Measurements from ENCODE around the gene MGRN1. TPM values are rescaled to one million over a fixed set of nuclear protein-coding genes. Genes with fewer than 3 reads are reported as not detected.

MGRN1 gene
- total RNA-seq, 4 donors from 2014 or later: 49.1 to 127 (median 79.5) TPM

- Histone ChIP-seq H3K27ac (no peak overlapping the region), H3K27me3 (no peaks in the 10 kb centered on the region), H3K36me3 (no peaks in the 10 kb centered on the region), H3K4me1 (peaks cover 0 to 12% (median 6%) of the 10 kb centered on the region in 4 donors), H3K4me3 (no peak overlapping the region), H3K9me3 (no peaks in the 10 kb centered on the region)
- in situ Hi-C loops (cut with MboI; ENCODE audit: low pct_ligation_motif_present in 1 of 4, low pct_unique_long_range_greater_than_20kb in 1 of 4, low sequenced_read_pairs in 3 of 4): no loop called here
- no peak for DNase-seq
- intact Hi-C loops (cut with DNase I; ENCODE audit: low total_unique reads): no loop called here
- WGBS, 2 donors (ENCODE audit: low coverage in 1 of 2): 62 to 69% methylated on average over 2 to 19 of the region's 19 CpGs
- TF ChIP-seq POLR2AphosphoS5 (IDR thresholded peaks at IDR 0.05) (no peak), CTCF (IDR thresholded peaks at IDR 0.05) (no peak), POLR2A (IDR thresholded peaks at IDR 0.05) (no peak), EP300 (IDR thresholded peaks at IDR 0.05; ENCODE audit: low read depth) (no peak)
These were observed 16.1 kb downstream of the MGRN1 start for GRCh38 chr16:4640572-4641305.

GRCh38 chr16:4641306-4641687, 16.7 kb downstream of the MGRN1 start:
- no peak for DNase-seq
- in situ Hi-C loops (cut with MboI; ENCODE audit: low pct_ligation_motif_present in 1 of 4, low pct_unique_long_range_greater_than_20kb in 1 of 4, low sequenced_read_pairs in 3 of 4): no loop called here
- Histone ChIP-seq H3K36me3 (no peaks in the 10 kb centered on the region), H3K27me3 (no peaks in the 10 kb centered on the region), H3K4me3 (no peak overlapping the region), H3K9me3 (no peaks in the 10 kb centered on the region), H3K27ac (no peak overlapping the region), H3K4me1 (peaks cover 0 to 12% (median 6%) of the 10 kb centered on the region in 4 donors)
- intact Hi-C loops (cut with DNase I; ENCODE audit: low total_unique reads): no loop called here
- WGBS, 2 donors (ENCODE audit: low coverage in 1 of 2): 85 to 87% methylated on average over 3 to 5 of the region's 5 CpGs
- no peak for TF ChIP-seq POLR2A (IDR thresholded peaks at IDR 0.05)
- TF ChIP-seq EP300 (IDR thresholded peaks at IDR 0.05; ENCODE audit: low read depth): no peak
- no peak for TF ChIP-seq POLR2AphosphoS5 (IDR thresholded peaks at IDR 0.05)
- no peak for TF ChIP-seq CTCF (IDR thresholded peaks at IDR 0.05)

- in situ Hi-C loops (cut with MboI; ENCODE audit: low pct_ligation_motif_present in 1 of 4, low pct_unique_long_range_greater_than_20kb in 1 of 4, low sequenced_read_pairs in 3 of 4) (no loop called here), intact Hi-C loops (cut with DNase I; ENCODE audit: low total_unique reads) (no loop called here)
- H3K4me1 ChIP-seq: peaks cover 0 to 12% (median 6%) of the 10 kb centered on the region in 4 donors
- no peaks in the 10 kb centered on the region for H3K36me3 ChIP-seq
- no peak for TF ChIP-seq POLR2A (IDR thresholded peaks at IDR 0.05)
- no peak for TF ChIP-seq CTCF (IDR thresholded peaks at IDR 0.05)
- no peak for TF ChIP-seq POLR2AphosphoS5 (IDR thresholded peaks at IDR 0.05)
- no peak for TF ChIP-seq EP300 (IDR thresholded peaks at IDR 0.05; ENCODE audit: low read depth)
- 64 to 93% methylated on average over 5 to 14 of the region's 14 CpGs for WGBS, 2 donors (ENCODE audit: low coverage in 1 of 2)
- DNase-seq: no peak
- no peaks in the 10 kb centered on the region for H3K27me3 ChIP-seq
- H3K4me3 ChIP-seq: no peak overlapping the region
- no peak overlapping the region for H3K27ac ChIP-seq
- H3K9me3 ChIP-seq: no peaks in the 10 kb centered on the region
These were observed 17.3 kb downstream of the MGRN1 start for GRCh38 chr16:4641895-4642294.

- Histone ChIP-seq H3K27ac (no peak overlapping the region), H3K4me3 (no peak overlapping the region), H3K36me3 (peaks cover 0 to 6% (median 2%) of the 10 kb centered on the region in 4 donors), H3K9me3 (no peaks in the 10 kb centered on the region), H3K27me3 (no peaks in the 10 kb centered on the region), H3K4me1 (no peaks in the 10 kb centered on the region)
- 95% methylated on average over 21 of the region's 22 CpGs; no CpG with 5 or more reads in 1 of the 2 donors for WGBS, 2 donors (ENCODE audit: low coverage in 1 of 2)
- in situ Hi-C loops (cut with MboI; ENCODE audit: low pct_ligation_motif_present in 1 of 4, low pct_unique_long_range_greater_than_20kb in 1 of 4, low sequenced_read_pairs in 3 of 4) (no loop called here), intact Hi-C loops (cut with DNase I; ENCODE audit: low total_unique reads) (loop anchor here (5.0 kb wide), 1 partner anchor 60 kb away; no protein-coding TSS in a partner anchor)
- TF ChIP-seq POLR2AphosphoS5 (IDR thresholded peaks at IDR 0.05) (no peak), CTCF (IDR thresholded peaks at IDR 0.05) (no peak), EP300 (IDR thresholded peaks at IDR 0.05; ENCODE audit: low read depth) (no peak), POLR2A (IDR thresholded peaks at IDR 0.05) (no peak)
- DNase-seq: no peak
These were observed 22.4 kb downstream of the MGRN1 start for GRCh38 chr16:4646773-4647643.
